Measurements from ENCODE around the gene ALDH3A2. TPM values are rescaled to one million over a fixed set of nuclear protein-coding genes. Genes with fewer than 3 reads are reported as not detected.

The ALDH3A2 gene
- total RNA-seq, 2 experiments from 2014 or later: 29.7 to 41.1 TPM

- no peak overlapping the region for H3K27ac ChIP-seq (ENCODE audit: low read depth, low read length, poor library complexity, severe bottlenecking)
- no peaks in the 10 kb centered on the region for H3K9me2 ChIP-seq (ENCODE audit: insufficient read depth, low read length)
- POLR2A ChIA-PET: no interaction called here
- peaks cover 21% of the 10 kb centered on the region; the same call in 1 of the 2 replicates for H3K9me3 ChIP-seq (ENCODE audit: low read length)
- CTCF ChIA-PET (ENCODE audit: unreplicated experiment): no interaction called here
- no peaks in the 10 kb centered on the region for H3K4me1 ChIP-seq (ENCODE audit: insufficient read depth, low read length, poor library complexity, severe bottlenecking)
- no peak for DNase-seq (ENCODE audit: low spot score)
- H3K4me2 ChIP-seq (ENCODE audit: low read length): no peak overlapping the region
- BruUV-seq (replicated peaks): no TSS peak
- no peak overlapping the region for H2AFZ ChIP-seq (ENCODE audit: low read length)
- no peaks in the 10 kb centered on the region for H4K20me1 ChIP-seq (ENCODE audit: insufficient read depth, low read length)
- H3K4me3 ChIP-seq (ENCODE audit: low read depth, low read length, poor library complexity, severe bottlenecking): no peak overlapping the region
- TF ChIP-seq CTCF (conservative IDR thresholded peaks at IDR 0.05; ENCODE audit: low read length) (no peak), EZH2phosphoT487 (IDR thresholded peaks at IDR 0.05; ENCODE audit: borderline replicate concordance, low read depth, low read length) (no peak)
- intact Hi-C loops (cut with micrococcal nuclease; ENCODE audit: unreplicated experiment): no loop called here
- H3K36me3 ChIP-seq (ENCODE audit: insufficient read depth, low read length): no peaks in the 10 kb centered on the region
- no peaks in the 10 kb centered on the region for H3K79me2 ChIP-seq (ENCODE audit: insufficient read depth, low read depth, low read length)
Observed at GRCh38 chr17:19618015-19618414, 30.5 kb upstream of the ALDH3A2 start.

- CTCF ChIA-PET (ENCODE audit: unreplicated experiment): no interaction called here
- H3K4me2 ChIP-seq (ENCODE audit: low read length): no peak overlapping the region
- BruUV-seq (replicated peaks): no TSS peak
- peaks cover 21% of the 10 kb centered on the region; the same call in 1 of the 2 replicates for H3K9me3 ChIP-seq (ENCODE audit: low read length)
- H3K4me3 ChIP-seq (ENCODE audit: low read depth, low read length, poor library complexity, severe bottlenecking): no peak overlapping the region
- H3K27ac ChIP-seq (ENCODE audit: low read depth, low read length, poor library complexity, severe bottlenecking): no peak overlapping the region
- H3K79me2 ChIP-seq (ENCODE audit: insufficient read depth, low read depth, low read length): no peaks in the 10 kb centered on the region
- H3K4me1 ChIP-seq (ENCODE audit: insufficient read depth, low read length, poor library complexity, severe bottlenecking): no peaks in the 10 kb centered on the region
- H2AFZ ChIP-seq (ENCODE audit: low read length): no peak overlapping the region
- intact Hi-C loops (cut with micrococcal nuclease; ENCODE audit: unreplicated experiment): no loop called here
- H3K36me3 ChIP-seq (ENCODE audit: insufficient read depth, low read length): no peaks in the 10 kb centered on the region
- no peaks in the 10 kb centered on the region for H3K9me2 ChIP-seq (ENCODE audit: insufficient read depth, low read length)
- TF ChIP-seq EZH2phosphoT487 (IDR thresholded peaks at IDR 0.05; ENCODE audit: borderline replicate concordance, low read depth, low read length) (no peak), CTCF (conservative IDR thresholded peaks at IDR 0.05; ENCODE audit: low read length) (no peak)
- POLR2A ChIA-PET: no interaction called here
- DNase-seq (ENCODE audit: low spot score): no peak
- H4K20me1 ChIP-seq (ENCODE audit: insufficient read depth, low read length): no peaks in the 10 kb centered on the region
Observed at GRCh38 chr17:19619705-19620325, 28.7 kb upstream of the ALDH3A2 start.

GRCh38 chr17:19621697-19622096, 26.9 kb upstream of the ALDH3A2 start:
- CTCF ChIA-PET (ENCODE audit: unreplicated experiment): no interaction called here
- Histone ChIP-seq H3K9me3 (ENCODE audit: low read length) (peaks cover 21% of the 10 kb centered on the region; the same call in 1 of the 2 replicates), H3K36me3 (ENCODE audit: insufficient read depth, low read length) (no peaks in the 10 kb centered on the region), H3K79me2 (ENCODE audit: insufficient read depth, low read depth, low read length) (no peaks in the 10 kb centered on the region), H3K27ac (ENCODE audit: low read depth, low read length, poor library complexity, severe bottlenecking) (no peak overlapping the region), H3K4me3 (ENCODE audit: low read depth, low read length, poor library complexity, severe bottlenecking) (no peak overlapping the region), H3K4me2 (ENCODE audit: low read length) (no peak overlapping the region), H3K9me2 (ENCODE audit: insufficient read depth, low read length) (no peaks in the 10 kb centered on the region), H4K20me1 (ENCODE audit: insufficient read depth, low read length) (no peaks in the 10 kb centered on the region), H3K4me1 (ENCODE audit: insufficient read depth, low read length, poor library complexity, severe bottlenecking) (no peaks in the 10 kb centered on the region), H2AFZ (ENCODE audit: low read length) (no peak overlapping the region)
- TF ChIP-seq EZH2phosphoT487 (IDR thresholded peaks at IDR 0.05; ENCODE audit: borderline replicate concordance, low read depth, low read length) (no peak), CTCF (conservative IDR thresholded peaks at IDR 0.05; ENCODE audit: low read length) (no peak)
- no TSS peak for BruUV-seq (replicated peaks)
- intact Hi-C loops (cut with micrococcal nuclease; ENCODE audit: unreplicated experiment): no loop called here
- no peak for DNase-seq (ENCODE audit: low spot score)
- POLR2A ChIA-PET: no interaction called here
